ENCODE data around the gene CPNE5. TPM values are rescaled to one million over a fixed set of nuclear protein-coding genes. Genes with fewer than 3 reads are reported as not detected.

The CPNE5 gene
- total RNA-seq, 2 experiments from 2014 or later = 0.69 to 1.2 TPM

- H3K9me3 Mint-ChIP-seq = peaks cover 7% of the 10 kb centered on the region
- peak overlapping the region; percentile 94 for H3K27ac Mint-ChIP-seq
- H3K4me1 Mint-ChIP-seq (ENCODE audit: low read depth) = peaks cover 55% of the 10 kb centered on the region
- ChIA-PET CTCF (interaction anchor here (1.0 to 11.9 kb wide), 5 partner anchors 19 to 411 kb away, joined by 3 to 166 read pairs (median 5); no protein-coding TSS in a partner anchor), POLR2A (interaction anchor here (0.8 to 1.6 kb wide), 3 partner anchors 9 to 158 kb away, joined by 3 to 5 read pairs (median 3); partner anchors contain the start of gene SRSF3)
- ATAC-seq = peak; percentile 58
- H3K27me3 Mint-ChIP-seq = no peaks in the 10 kb centered on the region
- intact Hi-C loops (cut with micrococcal nuclease) = no loop called here
- DNase-seq = peak; percentile 43
- H3K36me3 Mint-ChIP-seq (ENCODE audit: low read depth) = no peaks in the 10 kb centered on the region
- H3K4me3 Mint-ChIP-seq = no peak overlapping the region
- TF ChIP-seq CTCF (IDR thresholded peaks at IDR 0.05) = no peak
Observed at GRCh38 chr6:36752187-36752885, 86.9 kb downstream of the CPNE5 start.

GRCh38 chr6:36751833-36752186 lies 87.4 kb downstream of the CPNE5 start:
- no peaks in the 10 kb centered on the region for H3K36me3 Mint-ChIP-seq (ENCODE audit: low read depth)
- peaks cover 7% of the 10 kb centered on the region for H3K9me3 Mint-ChIP-seq
- no peak for TF ChIP-seq CTCF (IDR thresholded peaks at IDR 0.05)
- peaks cover 49% of the 10 kb centered on the region for H3K4me1 Mint-ChIP-seq (ENCODE audit: low read depth)
- H3K27me3 Mint-ChIP-seq = no peaks in the 10 kb centered on the region
- peak overlapping the region; percentile 94 for H3K27ac Mint-ChIP-seq
- no peak for ATAC-seq
- intact Hi-C loops (cut with micrococcal nuclease) = no loop called here
- ChIA-PET CTCF (interaction anchor here (0.8 to 11.9 kb wide), 4 partner anchors 19 to 136 kb away, joined by 3 to 166 read pairs (median 4); no protein-coding TSS in a partner anchor), POLR2A (interaction anchor here (0.9 kb wide), 1 partner anchor 157 kb away, joined by 3 read pairs; the partner anchor contains the start of gene SRSF3)
- no peak for DNase-seq
- no peak overlapping the region for H3K4me3 Mint-ChIP-seq

GRCh38 chr6:36751091-36751490 lies 88.2 kb downstream of the CPNE5 start:
- DNase-seq (no peak), ATAC-seq (no peak)
- peaks cover 7% of the 10 kb centered on the region for H3K9me3 Mint-ChIP-seq
- intact Hi-C loops (cut with micrococcal nuclease) = no loop called here
- POLR2A ChIA-PET = no interaction called here
- H3K4me1 Mint-ChIP-seq (ENCODE audit: low read depth) = peaks cover 42% of the 10 kb centered on the region
- no peak for TF ChIP-seq CTCF (IDR thresholded peaks at IDR 0.05)
- no peaks in the 10 kb centered on the region for H3K27me3 Mint-ChIP-seq
- CTCF ChIA-PET = interaction anchor here (0.8 to 11.9 kb wide), 4 partner anchors 8 to 135 kb away, joined by 3 to 166 read pairs (median 14); no protein-coding TSS in a partner anchor
- no peaks in the 10 kb centered on the region for H3K36me3 Mint-ChIP-seq (ENCODE audit: low read depth)
- peak overlapping the region; percentile 32 for H3K27ac Mint-ChIP-seq
- H3K4me3 Mint-ChIP-seq = no peak overlapping the region

- H3K27me3 Mint-ChIP-seq = no peaks in the 10 kb centered on the region
- H3K27ac Mint-ChIP-seq = no peak overlapping the region
- no peaks in the 10 kb centered on the region for H3K36me3 Mint-ChIP-seq (ENCODE audit: low read depth)
- H3K9me3 Mint-ChIP-seq = peaks cover 7% of the 10 kb centered on the region
- H3K4me1 Mint-ChIP-seq (ENCODE audit: low read depth) = peaks cover 31% of the 10 kb centered on the region
- no peak overlapping the region for H3K4me3 Mint-ChIP-seq
- ATAC-seq (no peak), DNase-seq (no peak)
- intact Hi-C loops (cut with micrococcal nuclease) = no loop called here
- ChIA-PET CTCF (interaction anchor here (0.7 to 4.2 kb wide), 2 partner anchors 9 to 135 kb away, joined by 3 to 24 read pairs; no protein-coding TSS in a partner anchor), POLR2A (no interaction called here)
- no peak for TF ChIP-seq CTCF (IDR thresholded peaks at IDR 0.05)
Observed at GRCh38 chr6:36749829-36750489, 89.3 kb downstream of the CPNE5 start.

GRCh38 chr6:36746251-36746650 lies 93.0 kb downstream of the CPNE5 start:
- CTCF ChIA-PET = interaction anchor here (1.5 to 2.0 kb wide), 2 partner anchors 8 to 12 kb away, joined by 5 to 8 read pairs; no protein-coding TSS in a partner anchor
- no peak for DNase-seq
- H3K27me3 Mint-ChIP-seq = no peaks in the 10 kb centered on the region
- POLR2A ChIA-PET = no interaction called here
- no peak for ATAC-seq
- H3K27ac Mint-ChIP-seq = no peak overlapping the region
- H3K4me3 Mint-ChIP-seq = no peak overlapping the region
- H3K4me1 Mint-ChIP-seq (ENCODE audit: low read depth) = no peaks in the 10 kb centered on the region
- no peaks in the 10 kb centered on the region for H3K36me3 Mint-ChIP-seq (ENCODE audit: low read depth)
- TF ChIP-seq CTCF (IDR thresholded peaks at IDR 0.05) = no peak
- peaks cover 7% of the 10 kb centered on the region for H3K9me3 Mint-ChIP-seq
- intact Hi-C loops (cut with micrococcal nuclease) = no loop called here
